WERI-Rb-1 (cell line): ENCODE data around the gene HCRTR2.

Experiments used
- DNase-seq: peaks from one replicate; pipeline ENCODE4 v3.0.0-alpha.2; 2020
- H3K27ac ChIP-seq: fragments of 250-450 bp; sonication (Bioruptor Pico); 2 replicates; pipeline ENCODE4 v1.5.1; 2020; ENCODE audit warnings: mild to moderate bottlenecking, moderate library complexity
- H3K27me3 ChIP-seq: fragments of 250-450 bp; sonication (Bioruptor Pico); 2 replicates; pipeline ENCODE4 v1.5.1; 2021; ENCODE audit warnings: mild to moderate bottlenecking, low read depth, moderate library complexity; ENCODE audit not compliant: insufficient read depth, severe bottlenecking
- H3K36me3 ChIP-seq: fragments of 250-450 bp; sonication (Bioruptor Pico); 2 replicates; pipeline ENCODE4 v1.5.1; 2020; ENCODE audit warnings: mild to moderate bottlenecking, moderate library complexity
- H3K4me3 ChIP-seq: 2 replicates; pipeline ENCODE4 v1.5.1; 2011; ENCODE audit warnings: low read depth, mild to moderate bottlenecking, control low read depth, low read length
- H3K9me3 ChIP-seq: fragments of 250-450 bp; sonication (Bioruptor Pico); 2 replicates; pipeline ENCODE4 v1.5.1; 2021; ENCODE audit warnings: mild to moderate bottlenecking, moderate library complexity; ENCODE audit not compliant: severe bottlenecking
- TF ChIP-seq, protein P1 (sequence below): IDR thresholded peaks from 2 replicates; pipeline ENCODE4 v1.5.1; 2011; ENCODE audit warnings: low read depth, mild to moderate bottlenecking, control low read depth, inconsistent platforms, low read length

Gene HCRTR2

DNA sequence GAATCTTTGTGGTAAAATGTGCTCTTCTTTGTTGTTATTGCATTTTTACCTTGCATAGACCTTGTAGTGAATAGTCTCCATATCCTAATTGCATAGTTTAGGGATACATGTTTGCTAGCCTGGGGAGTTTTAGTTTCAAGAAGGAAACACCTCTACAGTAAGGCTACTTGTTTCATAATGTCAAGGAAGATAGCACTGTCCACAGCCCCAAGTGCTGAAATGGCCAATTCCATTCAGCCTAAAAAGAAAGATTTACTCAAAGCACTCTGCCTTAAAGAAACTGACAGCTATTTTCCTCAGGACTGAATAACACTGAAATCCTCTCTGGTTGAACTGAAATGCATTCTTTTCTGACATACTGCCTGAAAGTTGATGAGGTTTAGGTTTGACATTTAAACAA is 2.6 kb downstream of the HCRTR2 start:
- H3K27ac ChIP-seq: no peak overlapping the region
- peaks cover 26% of the 10 kb centered on the region for H3K27me3 ChIP-seq
- TF ChIP-seq, protein P1, sequence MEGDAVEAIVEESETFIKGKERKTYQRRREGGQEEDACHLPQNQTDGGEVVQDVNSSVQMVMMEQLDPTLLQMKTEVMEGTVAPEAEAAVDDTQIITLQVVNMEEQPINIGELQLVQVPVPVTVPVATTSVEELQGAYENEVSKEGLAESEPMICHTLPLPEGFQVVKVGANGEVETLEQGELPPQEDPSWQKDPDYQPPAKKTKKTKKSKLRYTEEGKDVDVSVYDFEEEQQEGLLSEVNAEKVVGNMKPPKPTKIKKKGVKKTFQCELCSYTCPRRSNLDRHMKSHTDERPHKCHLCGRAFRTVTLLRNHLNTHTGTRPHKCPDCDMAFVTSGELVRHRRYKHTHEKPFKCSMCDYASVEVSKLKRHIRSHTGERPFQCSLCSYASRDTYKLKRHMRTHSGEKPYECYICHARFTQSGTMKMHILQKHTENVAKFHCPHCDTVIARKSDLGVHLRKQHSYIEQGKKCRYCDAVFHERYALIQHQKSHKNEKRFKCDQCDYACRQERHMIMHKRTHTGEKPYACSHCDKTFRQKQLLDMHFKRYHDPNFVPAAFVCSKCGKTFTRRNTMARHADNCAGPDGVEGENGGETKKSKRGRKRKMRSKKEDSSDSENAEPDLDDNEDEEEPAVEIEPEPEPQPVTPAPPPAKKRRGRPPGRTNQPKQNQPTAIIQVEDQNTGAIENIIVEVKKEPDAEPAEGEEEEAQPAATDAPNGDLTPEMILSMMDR: no peak
- no peaks in the 10 kb centered on the region for H3K9me3 ChIP-seq
- no peaks in the 10 kb centered on the region for H3K36me3 ChIP-seq
- no peak overlapping the region for H3K4me3 ChIP-seq
- no peak for DNase-seq

- DNase-seq: no peak
- TF ChIP-seq, protein P1: no peak
- no peak overlapping the region for H3K4me3 ChIP-seq
- no peak overlapping the region for H3K27ac ChIP-seq
- peaks cover 22% of the 10 kb centered on the region for H3K27me3 ChIP-seq
- H3K9me3 ChIP-seq: no peaks in the 10 kb centered on the region
- no peaks in the 10 kb centered on the region for H3K36me3 ChIP-seq
Measured at GRCh38 chr6:55180258-55180657, 5.9 kb downstream of the HCRTR2 start.

DNA sequence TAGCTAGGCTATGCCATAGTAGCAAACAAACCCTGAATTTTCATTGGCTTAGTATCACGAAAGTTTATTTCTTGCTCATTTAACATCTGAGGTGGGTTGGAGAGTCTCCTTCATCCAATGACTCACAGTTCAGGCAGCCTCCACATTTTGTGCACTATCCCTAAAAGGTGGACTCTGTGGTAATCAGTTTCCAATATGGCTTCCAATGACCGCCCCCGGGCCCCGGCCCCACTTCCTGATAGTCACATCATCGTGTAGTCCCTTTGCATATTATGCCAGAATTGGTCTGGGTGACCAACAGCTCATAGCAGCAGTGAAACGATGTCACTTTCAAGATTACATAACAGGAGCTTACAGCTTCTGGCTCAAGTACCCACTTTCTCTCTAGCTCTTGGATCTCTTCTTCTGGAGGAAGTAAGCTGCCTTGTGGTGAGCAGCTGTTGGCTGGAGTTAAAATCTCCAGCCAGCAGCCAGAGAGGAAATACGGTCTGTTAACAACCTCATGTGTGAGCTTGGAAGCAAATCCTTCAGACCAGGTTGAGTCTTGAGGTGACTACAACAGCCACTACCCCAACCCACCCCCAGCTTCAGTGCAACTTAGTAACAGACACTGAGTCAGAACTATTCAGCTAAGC is 7.8 kb downstream of the HCRTR2 start:
- no peaks in the 10 kb centered on the region for H3K9me3 ChIP-seq
- H3K27ac ChIP-seq: no peak overlapping the region
- TF ChIP-seq, protein P1: no peak
- no peak overlapping the region for H3K4me3 ChIP-seq
- no peak for DNase-seq
- H3K36me3 ChIP-seq: no peaks in the 10 kb centered on the region
- peaks cover 19% of the 10 kb centered on the region for H3K27me3 ChIP-seq

DNA sequence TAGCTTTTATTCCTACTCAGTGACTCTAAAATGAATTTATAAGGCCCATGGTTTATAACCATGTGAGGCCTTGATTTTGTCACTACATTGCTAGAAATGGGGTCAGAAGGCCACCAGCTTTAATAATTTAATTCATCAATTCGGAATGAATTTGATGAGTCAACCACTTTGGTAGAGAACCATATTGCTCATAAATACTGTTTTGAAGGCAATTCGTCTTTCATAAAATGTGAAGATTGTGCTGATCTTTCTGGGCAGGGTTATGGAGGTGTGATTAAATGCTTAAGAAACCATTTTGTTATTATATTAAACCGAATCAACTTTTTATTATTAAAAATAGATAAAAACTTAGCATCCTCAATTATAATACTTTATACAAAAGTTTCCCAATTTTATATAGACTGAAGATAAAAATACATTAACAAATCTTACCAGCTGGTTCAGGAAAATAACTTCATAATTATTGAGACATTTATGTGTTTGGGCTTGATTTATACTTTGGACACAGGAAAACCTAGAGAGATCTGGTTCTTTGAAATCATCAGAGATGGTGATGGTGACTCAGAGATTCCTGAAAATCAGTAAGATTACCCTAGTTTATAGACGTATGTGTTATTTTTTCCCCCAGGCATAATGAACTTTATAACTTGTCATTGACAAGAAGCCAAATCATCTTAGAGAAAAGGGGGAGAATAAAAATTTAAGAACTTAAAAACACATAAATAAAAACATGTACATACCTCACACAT is 10.6 kb downstream of the HCRTR2 start:
- H3K4me3 ChIP-seq: no peak overlapping the region
- no peaks in the 10 kb centered on the region for H3K9me3 ChIP-seq
- H3K27ac ChIP-seq: no peak overlapping the region
- no peaks in the 10 kb centered on the region for H3K36me3 ChIP-seq
- DNase-seq: no peak
- TF ChIP-seq, protein P1: no peak
- H3K27me3 ChIP-seq: peaks cover 30% of the 10 kb centered on the region

- Histone ChIP-seq H3K27ac (no peak overlapping the region), H3K9me3 (no peaks in the 10 kb centered on the region), H3K27me3 (peaks cover 20% of the 10 kb centered on the region), H3K36me3 (no peaks in the 10 kb centered on the region), H3K4me3 (no peak overlapping the region)
- no peak for DNase-seq
- TF ChIP-seq, protein P1: no peak
Measured at GRCh38 chr6:55198715-55199114, 24.4 kb downstream of the HCRTR2 start.

- TF ChIP-seq, protein P1: no peak
- no peaks in the 10 kb centered on the region for H3K9me3 ChIP-seq
- no peak overlapping the region for H3K27ac ChIP-seq
- H3K36me3 ChIP-seq: no peaks in the 10 kb centered on the region
- peaks cover 23% of the 10 kb centered on the region for H3K27me3 ChIP-seq
- no peak for DNase-seq
- no peak overlapping the region for H3K4me3 ChIP-seq
Measured at GRCh38 chr6:55199239-55199638, 24.9 kb downstream of the HCRTR2 start.
